ENCODE data around the gene NOS2.
"Not testable (repeated sequence)": the region's sequence is repeated elsewhere in the genome, so short reads cannot be mapped to it uniquely, and the experiment has no call there.

- TF ChIP-seq, protein P1, sequence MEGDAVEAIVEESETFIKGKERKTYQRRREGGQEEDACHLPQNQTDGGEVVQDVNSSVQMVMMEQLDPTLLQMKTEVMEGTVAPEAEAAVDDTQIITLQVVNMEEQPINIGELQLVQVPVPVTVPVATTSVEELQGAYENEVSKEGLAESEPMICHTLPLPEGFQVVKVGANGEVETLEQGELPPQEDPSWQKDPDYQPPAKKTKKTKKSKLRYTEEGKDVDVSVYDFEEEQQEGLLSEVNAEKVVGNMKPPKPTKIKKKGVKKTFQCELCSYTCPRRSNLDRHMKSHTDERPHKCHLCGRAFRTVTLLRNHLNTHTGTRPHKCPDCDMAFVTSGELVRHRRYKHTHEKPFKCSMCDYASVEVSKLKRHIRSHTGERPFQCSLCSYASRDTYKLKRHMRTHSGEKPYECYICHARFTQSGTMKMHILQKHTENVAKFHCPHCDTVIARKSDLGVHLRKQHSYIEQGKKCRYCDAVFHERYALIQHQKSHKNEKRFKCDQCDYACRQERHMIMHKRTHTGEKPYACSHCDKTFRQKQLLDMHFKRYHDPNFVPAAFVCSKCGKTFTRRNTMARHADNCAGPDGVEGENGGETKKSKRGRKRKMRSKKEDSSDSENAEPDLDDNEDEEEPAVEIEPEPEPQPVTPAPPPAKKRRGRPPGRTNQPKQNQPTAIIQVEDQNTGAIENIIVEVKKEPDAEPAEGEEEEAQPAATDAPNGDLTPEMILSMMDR (IDR thresholded peaks at IDR 0.05), result peak; percentile 32
- TF ChIP-seq ZFX (IDR thresholded peaks at IDR 0.05; ENCODE audit: borderline replicate concordance), result not testable (repeated sequence)
Measured at GRCh38 chr17:27752831-27753619, 47.3 kb downstream of the NOS2 start.
